GM21529 (cell line): ENCODE measurements around the gene MARK2.

Experiments
- ATAC-seq: cut with Tn5 transposase; IDR thresholded peaks from one replicate; pipeline ENCODE4 v1.9.1; 2021; ENCODE audit not compliant: unreplicated experiment

MARK2 gene

GRCh38 chr11:63920126-63920938 is 81.4 kb downstream of the MARK2 start:
- ATAC-seq, result no peak

GRCh38 chr11:63920939-63921417 is 82.1 kb downstream of the MARK2 start:
- no peak for ATAC-seq

GRCh38 chr11:63922673-63923192 is 83.8 kb downstream of the MARK2 start:
- ATAC-seq, result no peak

GRCh38 chr11:63923319-63923718 is 84.4 kb downstream of the MARK2 start:
- ATAC-seq, result no peak

GRCh38 chr11:63929616-63930015 is 90.7 kb downstream of the MARK2 start:
- ATAC-seq, result no peak

GRCh38 chr11:63931045-63931444 is 92.1 kb downstream of the MARK2 start:
- ATAC-seq, result no peak

- ATAC-seq, result no peak
Measured at GRCh38 chr11:63931876-63932275, 93.0 kb downstream of the MARK2 start.

- ATAC-seq, result no peak
Measured at GRCh38 chr11:63933459-63933858, 94.5 kb downstream of the MARK2 start.

GRCh38 chr11:63937713-63938478 is 99.0 kb downstream of the MARK2 start:
- peak; percentile 24 for ATAC-seq

- peak; percentile 86 for ATAC-seq
Measured at GRCh38 chr11:63938479-63939396, 99.8 kb downstream of the MARK2 start, which contains the start of gene NAA40. TSS of gene NAA40 (plus strand) at chr11:63939002. CDS start at chr11:63939097, 95 bp downstream.

GRCh38 chr11:63939397-63939891 is 100.5 kb downstream of the MARK2 start:
- ATAC-seq, result no peak

GRCh38 chr11:63940786-63941185 is 101.9 kb downstream of the MARK2 start:
- ATAC-seq, result no peak

- ATAC-seq, result no peak
Measured at GRCh38 chr11:63941901-63942300, 103.0 kb downstream of the MARK2 start.

GRCh38 chr11:63942803-63943202 is 103.9 kb downstream of the MARK2 start:
- ATAC-seq, result no peak

GRCh38 chr11:63944987-63945386 is 106.1 kb downstream of the MARK2 start:
- ATAC-seq, result no peak

GRCh38 chr11:63945477-63946163 is 106.7 kb downstream of the MARK2 start:
- ATAC-seq, result no peak

GRCh38 chr11:63951779-63952536 is 113.0 kb downstream of the MARK2 start:
- peak; percentile 71 for ATAC-seq

GRCh38 chr11:63952570-63952969 is 113.7 kb downstream of the MARK2 start:
- ATAC-seq, result no peak

GRCh38 chr11:63958008-63958407 is 119.1 kb downstream of the MARK2 start:
- ATAC-seq, result no peak
